Measurements from ENCODE around the gene GPR37L1. TPM values are rescaled to one million over a fixed set of nuclear protein-coding genes. Genes with fewer than 3 reads are reported as not detected.
"Not testable (repeated sequence)": the region's sequence is repeated elsewhere in the genome, so short reads cannot be mapped to it uniquely, and the experiment has no call there.

The GPR37L1 gene
- total RNA-seq, 1 experiment from 2014 or later: 0.12 TPM

DNA sequence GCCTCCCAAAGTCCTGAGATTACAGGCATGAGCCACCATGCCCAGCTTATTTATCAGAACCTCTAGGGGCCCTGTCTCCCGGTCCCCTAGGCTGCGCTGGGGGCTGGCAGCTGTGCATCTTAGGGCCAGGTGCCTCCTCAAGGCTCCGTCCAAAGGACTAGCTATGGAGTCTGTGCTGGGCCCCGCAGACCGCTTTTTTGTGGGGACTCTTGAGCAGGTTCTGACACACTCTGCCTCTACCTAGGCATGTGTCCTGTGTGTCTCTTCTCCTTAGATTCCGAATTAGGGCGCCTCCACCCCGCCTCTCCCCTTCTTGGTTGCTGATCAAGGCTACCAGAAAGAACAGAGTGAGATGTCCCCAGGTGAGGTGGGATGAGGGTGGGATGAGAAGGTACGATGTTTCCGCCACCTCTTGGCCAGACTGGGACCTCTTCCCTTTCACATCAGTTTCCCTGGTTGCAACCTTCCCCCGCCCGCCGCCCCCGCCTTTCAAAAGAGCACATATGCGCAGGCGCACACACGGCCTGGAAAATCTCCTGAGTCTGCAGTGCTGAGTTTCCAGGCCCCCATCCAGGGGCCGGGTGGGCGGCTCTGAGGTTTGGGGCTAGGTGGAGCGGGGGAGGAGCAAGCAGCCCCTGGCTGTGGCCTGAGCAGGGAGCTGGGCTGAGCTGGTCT is 42.7 kb downstream of the GPR37L1 start:
- no peaks in the 10 kb centered on the region for H3K9me3 Mint-ChIP-seq (ENCODE audit: low read depth, unreplicated experiment)

DNA sequence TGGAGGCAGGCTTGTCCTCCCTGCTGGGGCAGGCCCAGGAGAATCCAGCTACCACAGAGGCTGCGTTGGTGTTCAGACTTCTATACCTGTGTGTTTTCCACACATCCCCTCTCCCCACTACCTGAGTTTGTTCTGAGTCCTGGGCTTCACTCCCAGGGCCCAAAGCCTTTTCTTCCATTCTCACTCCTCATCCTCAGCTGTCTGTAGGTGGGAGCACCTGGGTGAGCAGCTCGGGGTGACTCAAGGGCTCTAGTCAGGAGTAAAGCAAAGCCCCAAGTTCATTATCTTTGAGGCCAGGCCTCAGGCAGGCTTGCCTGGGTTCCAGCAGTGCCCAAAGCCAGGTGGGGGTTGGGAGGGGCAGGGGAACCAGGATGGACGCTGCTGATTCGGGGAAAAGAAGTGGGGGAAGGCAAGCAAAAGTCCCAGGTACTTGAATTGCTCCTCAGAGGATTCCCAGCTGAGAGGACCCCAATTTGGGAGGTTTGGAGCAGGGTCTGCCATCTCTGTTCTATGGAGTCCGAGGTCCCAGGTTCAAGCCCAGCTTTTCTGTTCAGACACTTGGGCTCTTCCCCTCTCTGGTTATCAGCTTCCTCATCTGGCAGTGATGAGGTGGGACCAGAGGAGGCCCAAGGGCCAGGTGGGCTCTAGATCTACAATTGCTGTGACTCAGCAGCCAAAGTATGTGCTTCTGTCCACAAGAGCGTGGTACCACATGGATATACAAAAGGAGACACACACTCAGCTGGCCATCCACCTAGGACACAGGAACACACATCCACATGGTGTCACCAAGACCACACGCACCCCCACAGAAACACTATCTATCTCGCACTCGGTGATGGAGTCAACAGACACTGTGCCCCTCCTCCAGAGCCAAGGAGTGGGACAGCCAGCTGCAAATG is 43.5 kb downstream of the GPR37L1 start:
- DNase-seq: no peak
- Mint-ChIP-seq H3K4me1 (ENCODE audit: low read depth, unreplicated experiment) (no peaks in the 10 kb centered on the region), H3K9me3 (ENCODE audit: low read depth, unreplicated experiment) (no peaks in the 10 kb centered on the region), H3K4me3 (ENCODE audit: low read depth, unreplicated experiment) (no peak overlapping the region), H3K36me3 (ENCODE audit: insufficient read depth, unreplicated experiment) (no peaks in the 10 kb centered on the region), H3K27me3 (ENCODE audit: unreplicated experiment) (peaks cover 55% of the 10 kb centered on the region), H3K27ac (ENCODE audit: unreplicated experiment) (no peak overlapping the region)
- CTCF ChIA-PET: interaction anchor here (0.8 to 1.2 kb wide), 2 partner anchors 10 to 23 kb away, joined by 3 to 6 read pairs; no protein-coding TSS in a partner anchor
- TF ChIP-seq, protein P1, sequence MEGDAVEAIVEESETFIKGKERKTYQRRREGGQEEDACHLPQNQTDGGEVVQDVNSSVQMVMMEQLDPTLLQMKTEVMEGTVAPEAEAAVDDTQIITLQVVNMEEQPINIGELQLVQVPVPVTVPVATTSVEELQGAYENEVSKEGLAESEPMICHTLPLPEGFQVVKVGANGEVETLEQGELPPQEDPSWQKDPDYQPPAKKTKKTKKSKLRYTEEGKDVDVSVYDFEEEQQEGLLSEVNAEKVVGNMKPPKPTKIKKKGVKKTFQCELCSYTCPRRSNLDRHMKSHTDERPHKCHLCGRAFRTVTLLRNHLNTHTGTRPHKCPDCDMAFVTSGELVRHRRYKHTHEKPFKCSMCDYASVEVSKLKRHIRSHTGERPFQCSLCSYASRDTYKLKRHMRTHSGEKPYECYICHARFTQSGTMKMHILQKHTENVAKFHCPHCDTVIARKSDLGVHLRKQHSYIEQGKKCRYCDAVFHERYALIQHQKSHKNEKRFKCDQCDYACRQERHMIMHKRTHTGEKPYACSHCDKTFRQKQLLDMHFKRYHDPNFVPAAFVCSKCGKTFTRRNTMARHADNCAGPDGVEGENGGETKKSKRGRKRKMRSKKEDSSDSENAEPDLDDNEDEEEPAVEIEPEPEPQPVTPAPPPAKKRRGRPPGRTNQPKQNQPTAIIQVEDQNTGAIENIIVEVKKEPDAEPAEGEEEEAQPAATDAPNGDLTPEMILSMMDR (IDR thresholded peaks at IDR 0.05; ENCODE audit: unreplicated experiment): no peak
- no TSS peak for BruUV-seq (replicated peaks)
- intact Hi-C loops (cut with micrococcal nuclease; ENCODE audit: unreplicated experiment): no loop called here

More for the DNA sequence above, 42.7 kb downstream of the GPR37L1 start:
- intact Hi-C loops (cut with micrococcal nuclease; ENCODE audit: unreplicated experiment): no loop called here
- no peak for DNase-seq
- TF ChIP-seq, protein P1 (IDR thresholded peaks at IDR 0.05; ENCODE audit: unreplicated experiment): no peak
- Mint-ChIP-seq H3K4me3 (ENCODE audit: low read depth, unreplicated experiment) (no peak overlapping the region), H3K36me3 (ENCODE audit: insufficient read depth, unreplicated experiment) (no peaks in the 10 kb centered on the region), H3K4me1 (ENCODE audit: low read depth, unreplicated experiment) (no peaks in the 10 kb centered on the region), H3K27ac (ENCODE audit: unreplicated experiment) (no peak overlapping the region), H3K27me3 (ENCODE audit: unreplicated experiment) (peaks cover 63% of the 10 kb centered on the region)
- CTCF ChIA-PET: interaction anchor here (0.5 to 1.2 kb wide), 3 partner anchors 9 to 416 kb away, joined by 3 to 6 read pairs (median 3); no protein-coding TSS in a partner anchor
- no TSS peak for BruUV-seq (replicated peaks)

DNA sequence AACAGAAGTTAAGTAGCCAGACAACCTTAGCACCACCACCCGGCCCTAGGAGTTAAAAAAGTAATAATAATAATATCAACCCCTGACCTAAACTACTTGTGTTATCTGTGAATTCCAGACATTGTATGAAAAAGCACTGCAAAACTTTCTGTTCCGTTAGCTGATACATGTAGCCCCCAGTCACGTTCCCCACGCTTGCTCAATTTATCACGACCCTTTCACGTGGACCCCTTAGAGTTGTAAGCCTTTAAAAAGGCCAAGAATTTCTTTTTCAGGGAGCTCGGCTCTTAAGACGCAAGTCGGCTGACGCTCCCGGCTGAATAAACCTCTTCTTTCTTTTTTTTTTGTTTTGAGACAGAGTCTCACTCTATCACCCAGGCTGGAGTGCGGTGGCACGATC is 44.3 kb downstream of the GPR37L1 start:
- BruUV-seq (replicated peaks); H3K4me3 Mint-ChIP-seq (ENCODE audit: low read depth, unreplicated experiment); H3K27ac Mint-ChIP-seq (ENCODE audit: unreplicated experiment); H3K36me3 Mint-ChIP-seq (ENCODE audit: insufficient read depth, unreplicated experiment); H3K9me3 Mint-ChIP-seq (ENCODE audit: low read depth, unreplicated experiment); H3K4me1 Mint-ChIP-seq (ENCODE audit: low read depth, unreplicated experiment); CTCF ChIA-PET; intact Hi-C loops (cut with micrococcal nuclease; ENCODE audit: unreplicated experiment); DNase-seq: not testable (repeated sequence)
- peaks cover 52% of the 10 kb centered on the region for H3K27me3 Mint-ChIP-seq (ENCODE audit: unreplicated experiment)

DNA sequence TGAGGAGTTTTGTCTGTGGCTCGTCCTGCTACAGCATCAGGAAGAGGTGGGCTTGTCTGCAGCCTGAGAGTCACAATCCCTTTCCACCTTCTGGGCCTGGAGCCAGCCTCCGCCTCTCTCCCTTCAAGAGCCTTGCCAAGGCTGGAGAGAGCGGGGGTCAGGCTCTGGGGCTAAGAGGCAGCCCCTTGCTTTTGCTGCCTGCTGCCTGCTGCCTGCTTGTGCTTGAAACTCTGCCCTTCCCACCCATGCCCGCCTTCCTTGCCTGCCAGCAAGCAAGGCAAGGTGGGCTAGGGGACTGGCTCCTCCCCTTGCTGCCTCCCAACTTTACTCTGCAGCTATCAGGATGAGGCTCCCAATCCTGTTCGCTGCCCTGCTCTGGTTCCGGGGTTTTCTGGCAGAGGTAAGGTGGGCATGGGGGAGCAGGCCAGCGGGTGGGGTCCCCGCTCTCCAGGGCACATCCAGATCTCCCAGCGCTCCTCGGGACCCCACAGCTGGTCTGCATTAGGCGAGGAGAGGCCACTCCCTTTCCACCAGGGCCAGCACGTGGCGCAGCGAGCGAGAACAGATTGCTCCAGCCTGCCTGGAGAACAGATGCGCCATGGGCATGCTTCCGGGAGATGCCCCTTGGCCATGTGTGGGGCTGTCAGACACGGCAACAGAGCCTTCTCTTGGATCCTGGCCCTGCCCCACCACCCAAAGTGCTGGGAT is 45.1 kb downstream of the GPR37L1 start:
- Mint-ChIP-seq H3K27ac (ENCODE audit: unreplicated experiment) (no peak overlapping the region), H3K9me3 (ENCODE audit: low read depth, unreplicated experiment) (no peaks in the 10 kb centered on the region), H3K4me3 (ENCODE audit: low read depth, unreplicated experiment) (no peak overlapping the region), H3K4me1 (ENCODE audit: low read depth, unreplicated experiment) (no peaks in the 10 kb centered on the region), H3K27me3 (ENCODE audit: unreplicated experiment) (peaks cover 52% of the 10 kb centered on the region), H3K36me3 (ENCODE audit: insufficient read depth, unreplicated experiment) (no peaks in the 10 kb centered on the region)
- no peak for DNase-seq
- intact Hi-C loops (cut with micrococcal nuclease; ENCODE audit: unreplicated experiment): no loop called here
- TF ChIP-seq, protein P1 (IDR thresholded peaks at IDR 0.05; ENCODE audit: unreplicated experiment): no peak
- no TSS peak for BruUV-seq (replicated peaks)
- CTCF ChIA-PET: no interaction called here
